ENCODE measurements around the gene CCDC136.

DNA sequence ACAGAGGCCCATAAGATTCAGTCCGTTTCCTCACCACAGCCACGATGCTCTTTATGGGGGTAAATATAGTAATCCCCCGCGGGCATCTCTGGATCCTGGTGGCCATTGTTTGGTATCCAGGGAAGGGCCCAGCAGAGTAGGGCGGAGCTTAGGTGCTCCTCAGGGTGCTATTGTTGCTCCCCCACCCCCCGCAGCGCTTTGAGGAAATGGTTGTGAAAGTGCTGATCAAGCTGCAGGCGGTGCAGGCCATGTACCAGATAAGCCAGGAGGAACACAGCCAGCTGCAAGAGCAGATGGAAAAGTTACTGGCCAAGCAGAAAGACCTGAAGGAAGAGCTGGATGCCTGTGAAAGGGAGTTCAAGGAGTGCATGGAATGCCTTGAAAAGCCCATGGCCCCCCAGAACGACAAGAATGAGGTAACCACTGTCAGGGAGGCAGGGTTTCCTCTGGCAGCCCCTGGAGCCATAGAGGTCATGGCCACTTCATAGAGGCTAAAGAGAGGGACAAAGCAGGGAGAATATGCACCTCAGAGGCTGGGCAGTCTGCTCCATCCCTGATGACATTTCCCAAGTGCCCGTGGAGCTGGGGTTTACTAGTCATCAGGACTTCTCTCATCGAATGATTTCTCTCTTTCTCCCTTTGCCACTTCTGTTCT lies 20.9 kb downstream of the CCDC136 start:
- TF ChIP-seq CTCF (IDR thresholded peaks at IDR 0.05 in 8 of 11, conservative IDR thresholded peaks at IDR 0.05 in 3 of 11): no peak
- TF ChIP-seq POLR2A (IDR thresholded peaks at IDR 0.05): no peak
